Ovary (tissue), 3 donors: Measurements from ENCODE around the gene PHF11.

Experiments
- EP300 ChIP-seq: sonication (generic); formaldehyde crosslinking; IDR thresholded peaks from one replicate; pipeline ENCODE4 v1.6.1; 2017; ENCODE audit warnings: antibody characterized with exemption
- TF ChIP-seq, protein P1 (sequence below), 3 donors: fragments of 450-650 bp in 2 of 3; fragments of 200-600 bp in 1 of 3; IDR thresholded peaks; one replicate each; pipeline versions ENCODE4 v1.5.1 to v1.8.0; 2016 to 2022; ENCODE audit warnings: antibody characterized with exemption in 3 of 3, mild to moderate bottlenecking in 1 of 3
- donor health status: DM: no; HTN: no; CAD: no.

DNA sequence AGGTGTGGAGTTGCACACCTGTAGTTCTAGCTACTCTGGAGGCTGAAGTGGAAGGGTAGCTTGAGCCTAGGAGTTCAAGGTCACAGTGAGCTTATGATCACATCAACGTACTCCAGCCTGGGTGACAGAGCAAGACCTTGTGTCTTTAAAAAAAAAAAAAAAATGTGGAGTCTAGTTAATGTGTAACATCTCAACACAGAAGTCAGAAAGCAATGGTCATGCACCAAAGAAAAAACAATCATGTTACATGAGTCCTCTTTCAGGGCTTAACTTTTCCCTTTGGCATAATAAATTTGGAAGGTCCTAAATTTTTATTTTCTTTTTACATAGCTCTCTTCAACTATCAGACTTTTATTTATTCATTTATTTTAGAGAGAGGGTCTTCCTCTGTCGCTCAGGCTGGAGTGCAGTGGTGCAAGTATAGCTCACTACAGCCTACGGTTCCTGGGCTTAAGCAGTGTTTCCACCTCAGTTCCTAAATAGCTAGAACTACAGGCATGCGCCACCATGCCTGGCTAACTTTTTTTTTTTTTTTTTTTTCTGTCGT is 29.4 kb upstream of the PHF11 start:
- TF ChIP-seq EP300 = no peak
- TF ChIP-seq, protein P1, sequence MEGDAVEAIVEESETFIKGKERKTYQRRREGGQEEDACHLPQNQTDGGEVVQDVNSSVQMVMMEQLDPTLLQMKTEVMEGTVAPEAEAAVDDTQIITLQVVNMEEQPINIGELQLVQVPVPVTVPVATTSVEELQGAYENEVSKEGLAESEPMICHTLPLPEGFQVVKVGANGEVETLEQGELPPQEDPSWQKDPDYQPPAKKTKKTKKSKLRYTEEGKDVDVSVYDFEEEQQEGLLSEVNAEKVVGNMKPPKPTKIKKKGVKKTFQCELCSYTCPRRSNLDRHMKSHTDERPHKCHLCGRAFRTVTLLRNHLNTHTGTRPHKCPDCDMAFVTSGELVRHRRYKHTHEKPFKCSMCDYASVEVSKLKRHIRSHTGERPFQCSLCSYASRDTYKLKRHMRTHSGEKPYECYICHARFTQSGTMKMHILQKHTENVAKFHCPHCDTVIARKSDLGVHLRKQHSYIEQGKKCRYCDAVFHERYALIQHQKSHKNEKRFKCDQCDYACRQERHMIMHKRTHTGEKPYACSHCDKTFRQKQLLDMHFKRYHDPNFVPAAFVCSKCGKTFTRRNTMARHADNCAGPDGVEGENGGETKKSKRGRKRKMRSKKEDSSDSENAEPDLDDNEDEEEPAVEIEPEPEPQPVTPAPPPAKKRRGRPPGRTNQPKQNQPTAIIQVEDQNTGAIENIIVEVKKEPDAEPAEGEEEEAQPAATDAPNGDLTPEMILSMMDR (IDR thresholded peaks at IDR 0.05) = no peak
